ENCODE results near the gene ARHGAP42. TPM values are rescaled to one million over a fixed set of nuclear protein-coding genes. Genes with fewer than 3 reads are reported as not detected.

The ARHGAP42 gene
- polyA plus RNA-seq, 1 donor (not counting 4 experiments of a cell fraction or from before 2014, with no cell fraction given), result 5.5 TPM

DNA sequence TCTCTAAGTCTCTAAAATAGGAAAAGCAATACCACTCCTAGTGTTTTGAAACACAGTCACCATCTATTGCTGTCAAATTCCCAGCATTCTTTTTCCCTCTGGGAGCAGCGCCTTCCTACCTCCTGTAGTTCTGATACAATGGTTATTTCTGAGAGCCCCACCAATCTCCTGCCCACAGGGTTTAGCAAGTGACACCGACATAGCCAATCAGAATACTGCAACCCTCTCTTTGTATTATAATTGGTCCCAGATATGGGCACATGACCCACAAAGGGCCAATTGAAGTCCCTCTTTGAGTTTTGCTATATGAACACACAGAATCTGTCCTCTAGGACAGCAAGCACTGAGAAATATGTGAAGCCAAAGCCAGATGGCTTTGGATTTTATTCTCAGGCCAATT, 16.9 kb upstream of the ARHGAP42 start:
- Histone ChIP-seq H3K9me3 (ENCODE audit: control insufficient read depth, low read depth, low read length) (no peaks in the 10 kb centered on the region), H3K36me3 (ENCODE audit: control insufficient read depth in 2 of 2, extremely low read depth in 1 of 2, insufficient read depth in 2 of 2, low read length in 2 of 2) (no peaks in the 10 kb centered on the region), H3K27ac (ENCODE audit: control insufficient read depth, insufficient read depth, low read length) (no peak overlapping the region), H3K4me2 (ENCODE audit: control insufficient read depth, extremely low read depth, insufficient read depth, low read depth, low read length) (no peak overlapping the region), H3K9ac (ENCODE audit: control insufficient read depth, extremely low read depth, insufficient read depth, low read length) (no peak overlapping the region), H2AFZ (ENCODE audit: control insufficient read depth, low read length) (no peak overlapping the region), H3K9me1 (ENCODE audit: control insufficient read depth, extremely low read depth, insufficient read depth, low read length) (no peaks in the 10 kb centered on the region), H3K27me3 (ENCODE audit: control insufficient read depth, extremely low read depth, insufficient read depth, low read length) (no peaks in the 10 kb centered on the region), H3K4me1 (ENCODE audit: control insufficient read depth, extremely low read depth, insufficient read depth, low read length) (no peaks in the 10 kb centered on the region), H4K20me1 (ENCODE audit: control insufficient read depth, extremely low read depth, insufficient read depth, low read length) (no peaks in the 10 kb centered on the region), H3K79me2 (ENCODE audit: control insufficient read depth, insufficient read depth, low read length) (no peaks in the 10 kb centered on the region), H3K4me3 (ENCODE audit: control insufficient read depth in 2 of 3, extremely low read depth in 1 of 3, insufficient read depth in 2 of 3, low read depth in 1 of 3, low read length in 3 of 3) (no peak overlapping the region)
- dilution Hi-C loops (cut with MboI; ENCODE audit: extremely low pct_ligation_motif_present, low sequenced_read_pairs), result no loop called here
- TF ChIP-seq EZH2 (IDR thresholded peaks at IDR 0.05; ENCODE audit: low read length), result no peak
- TF ChIP-seq, protein P1, sequence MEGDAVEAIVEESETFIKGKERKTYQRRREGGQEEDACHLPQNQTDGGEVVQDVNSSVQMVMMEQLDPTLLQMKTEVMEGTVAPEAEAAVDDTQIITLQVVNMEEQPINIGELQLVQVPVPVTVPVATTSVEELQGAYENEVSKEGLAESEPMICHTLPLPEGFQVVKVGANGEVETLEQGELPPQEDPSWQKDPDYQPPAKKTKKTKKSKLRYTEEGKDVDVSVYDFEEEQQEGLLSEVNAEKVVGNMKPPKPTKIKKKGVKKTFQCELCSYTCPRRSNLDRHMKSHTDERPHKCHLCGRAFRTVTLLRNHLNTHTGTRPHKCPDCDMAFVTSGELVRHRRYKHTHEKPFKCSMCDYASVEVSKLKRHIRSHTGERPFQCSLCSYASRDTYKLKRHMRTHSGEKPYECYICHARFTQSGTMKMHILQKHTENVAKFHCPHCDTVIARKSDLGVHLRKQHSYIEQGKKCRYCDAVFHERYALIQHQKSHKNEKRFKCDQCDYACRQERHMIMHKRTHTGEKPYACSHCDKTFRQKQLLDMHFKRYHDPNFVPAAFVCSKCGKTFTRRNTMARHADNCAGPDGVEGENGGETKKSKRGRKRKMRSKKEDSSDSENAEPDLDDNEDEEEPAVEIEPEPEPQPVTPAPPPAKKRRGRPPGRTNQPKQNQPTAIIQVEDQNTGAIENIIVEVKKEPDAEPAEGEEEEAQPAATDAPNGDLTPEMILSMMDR (optimal IDR thresholded peaks at IDR 0.05 in 1 of 3, IDR thresholded peaks at IDR 0.05 in 1 of 3, conservative IDR thresholded peaks at IDR 0.05 in 1 of 3; ENCODE audit: extremely low read depth in 1 of 3, insufficient read depth in 2 of 3, low read length in 3 of 3), result no peak
- FAIRE-seq (no peak), DNase-seq (ENCODE audit: low read depth, low spot score) (no peak)

DNA sequence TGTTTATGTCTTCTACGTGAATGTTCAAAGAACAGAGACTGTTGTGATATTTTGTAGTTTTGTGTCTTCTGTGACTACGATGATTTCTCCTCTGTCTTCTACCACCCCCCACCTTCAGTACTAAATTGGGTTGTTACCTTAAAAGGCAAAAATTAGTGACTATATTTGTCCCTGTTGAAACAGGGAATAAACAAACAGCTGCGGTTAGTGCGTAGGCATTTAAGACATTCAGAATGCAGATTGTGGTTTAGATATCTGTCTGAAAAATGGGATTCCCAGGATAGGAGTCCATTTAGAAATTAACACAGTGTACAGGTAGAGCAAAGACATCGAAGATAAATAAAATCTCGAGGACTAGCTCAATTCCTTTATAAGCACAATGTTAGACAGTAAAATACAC, 15.6 kb upstream of the ARHGAP42 start:
- DNase-seq (ENCODE audit: low read depth, low spot score) (no peak), FAIRE-seq (no peak)
- H4K20me1 ChIP-seq (ENCODE audit: control insufficient read depth, extremely low read depth, insufficient read depth, low read length), result no peaks in the 10 kb centered on the region
- H3K9ac ChIP-seq (ENCODE audit: control insufficient read depth, extremely low read depth, insufficient read depth, low read length), result no peak overlapping the region
- H3K4me1 ChIP-seq (ENCODE audit: control insufficient read depth, extremely low read depth, insufficient read depth, low read length), result no peaks in the 10 kb centered on the region
- H3K36me3 ChIP-seq (ENCODE audit: control insufficient read depth in 2 of 2, extremely low read depth in 1 of 2, insufficient read depth in 2 of 2, low read length in 2 of 2), result no peaks in the 10 kb centered on the region
- no peak overlapping the region for H3K4me3 ChIP-seq (ENCODE audit: control insufficient read depth in 2 of 3, extremely low read depth in 1 of 3, insufficient read depth in 2 of 3, low read depth in 1 of 3, low read length in 3 of 3)
- TF ChIP-seq, protein P1 (optimal IDR thresholded peaks at IDR 0.05 in 1 of 3, IDR thresholded peaks at IDR 0.05 in 1 of 3, conservative IDR thresholded peaks at IDR 0.05 in 1 of 3; ENCODE audit: extremely low read depth in 1 of 3, insufficient read depth in 2 of 3, low read length in 3 of 3), result no peak
- no peak for TF ChIP-seq EZH2 (IDR thresholded peaks at IDR 0.05; ENCODE audit: low read length)
- no peaks in the 10 kb centered on the region for H3K27me3 ChIP-seq (ENCODE audit: control insufficient read depth, extremely low read depth, insufficient read depth, low read length)
- no peaks in the 10 kb centered on the region for H3K9me3 ChIP-seq (ENCODE audit: control insufficient read depth, low read depth, low read length)
- no peak overlapping the region for H2AFZ ChIP-seq (ENCODE audit: control insufficient read depth, low read length)
- no peaks in the 10 kb centered on the region for H3K9me1 ChIP-seq (ENCODE audit: control insufficient read depth, extremely low read depth, insufficient read depth, low read length)
- no peak overlapping the region for H3K4me2 ChIP-seq (ENCODE audit: control insufficient read depth, extremely low read depth, insufficient read depth, low read depth, low read length)
- no peak overlapping the region for H3K27ac ChIP-seq (ENCODE audit: control insufficient read depth, insufficient read depth, low read length)
- H3K79me2 ChIP-seq (ENCODE audit: control insufficient read depth, insufficient read depth, low read length), result no peaks in the 10 kb centered on the region
- dilution Hi-C loops (cut with MboI; ENCODE audit: extremely low pct_ligation_motif_present, low sequenced_read_pairs), result no loop called here
